ENCODE data around the gene DOCK8.

The DOCK8 gene

DNA sequence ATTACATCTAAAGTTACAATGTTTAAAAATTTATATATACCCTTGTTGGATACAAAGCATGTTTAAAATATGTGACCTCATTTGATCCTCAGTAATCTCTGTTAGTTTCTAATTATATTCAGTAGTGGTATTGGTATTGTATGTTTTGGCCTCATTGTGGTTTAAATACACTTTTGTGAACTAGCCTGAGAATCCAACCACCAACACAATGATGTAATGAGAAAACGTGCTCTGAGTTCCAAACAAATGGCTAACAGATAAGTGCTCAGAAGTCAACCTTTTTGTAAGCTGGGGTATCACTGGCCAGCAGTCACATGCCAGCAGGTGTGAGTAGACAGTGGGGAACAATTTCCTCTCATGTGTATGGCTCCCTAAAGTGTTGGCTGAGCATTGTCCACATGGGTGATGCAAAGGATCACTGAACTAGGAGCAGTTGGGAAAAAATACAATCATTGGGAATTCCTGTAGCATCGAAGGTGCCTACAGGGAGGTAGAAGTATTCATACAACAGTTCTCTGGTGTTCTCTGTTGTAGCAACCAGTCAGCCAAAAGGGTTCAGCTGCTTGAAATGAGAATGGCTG, 56.1 kb downstream of the DOCK8 start:
- DNase-seq = no peak

DNA sequence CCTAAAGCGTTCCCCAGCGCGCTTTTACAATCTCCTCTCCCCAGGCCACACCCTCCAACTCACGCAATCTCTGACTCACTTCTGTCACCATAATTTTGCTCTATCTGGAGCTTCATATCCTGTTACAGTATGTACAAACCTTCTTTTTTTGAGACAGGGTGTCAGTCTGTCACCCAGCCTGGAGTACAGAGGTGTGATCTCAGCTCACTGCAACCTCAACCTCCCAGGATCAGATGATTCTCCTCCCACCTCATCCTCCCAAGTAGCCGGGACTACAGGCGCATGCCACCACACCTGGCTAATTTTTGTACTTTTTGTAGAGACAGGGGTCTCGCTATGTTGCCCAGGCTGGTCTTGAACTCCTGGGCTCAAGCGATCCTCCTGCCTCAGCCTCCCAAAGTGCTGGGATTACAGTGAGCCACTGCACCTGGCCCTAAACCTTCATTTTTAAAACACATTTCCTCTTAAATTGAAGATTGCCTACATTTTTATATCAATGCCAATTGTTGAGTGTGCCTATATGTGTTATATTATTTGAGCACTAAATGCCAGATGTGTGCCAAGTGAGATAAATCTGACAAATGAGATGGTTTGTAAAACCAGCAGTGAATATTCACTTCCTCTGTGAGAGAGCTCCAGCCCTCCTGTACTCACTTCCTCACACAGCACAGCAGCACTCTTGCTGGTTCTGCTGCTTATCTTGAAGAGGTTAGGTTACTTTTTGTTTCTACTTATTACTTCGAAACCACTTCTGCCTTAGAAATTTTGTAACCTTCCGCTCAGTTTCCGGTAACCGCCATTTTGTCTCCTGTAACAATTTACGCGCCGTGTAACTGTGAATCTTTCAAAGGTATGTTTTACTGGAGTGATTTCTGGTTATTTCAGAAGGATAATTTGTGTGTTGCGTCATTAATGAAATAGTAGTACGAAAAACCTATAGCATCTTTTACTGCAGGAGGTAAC, 57.9 kb downstream of the DOCK8 start:
- DNase-seq = peak; percentile 77

DNA sequence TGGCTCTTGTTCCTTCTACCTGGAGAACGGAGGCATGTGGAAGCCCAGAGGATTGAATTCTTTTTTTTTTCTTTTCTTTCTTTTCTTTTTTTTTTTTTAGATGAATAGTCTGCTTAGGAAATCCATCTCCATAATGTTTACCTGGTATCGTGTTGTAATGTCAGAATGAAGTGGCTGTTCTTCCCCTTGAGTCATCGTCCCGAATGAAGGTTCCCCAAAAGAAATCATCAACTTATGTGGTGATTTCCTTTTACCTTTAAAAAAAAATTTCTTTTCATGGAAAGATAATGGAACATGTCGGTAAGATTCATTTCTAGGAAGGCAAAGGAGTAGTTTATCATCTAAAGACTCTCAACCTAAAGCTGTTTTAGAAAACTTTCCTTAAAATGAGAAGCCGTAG, 59.7 kb downstream of the DOCK8 start:
- DNase-seq = no peak

DNA sequence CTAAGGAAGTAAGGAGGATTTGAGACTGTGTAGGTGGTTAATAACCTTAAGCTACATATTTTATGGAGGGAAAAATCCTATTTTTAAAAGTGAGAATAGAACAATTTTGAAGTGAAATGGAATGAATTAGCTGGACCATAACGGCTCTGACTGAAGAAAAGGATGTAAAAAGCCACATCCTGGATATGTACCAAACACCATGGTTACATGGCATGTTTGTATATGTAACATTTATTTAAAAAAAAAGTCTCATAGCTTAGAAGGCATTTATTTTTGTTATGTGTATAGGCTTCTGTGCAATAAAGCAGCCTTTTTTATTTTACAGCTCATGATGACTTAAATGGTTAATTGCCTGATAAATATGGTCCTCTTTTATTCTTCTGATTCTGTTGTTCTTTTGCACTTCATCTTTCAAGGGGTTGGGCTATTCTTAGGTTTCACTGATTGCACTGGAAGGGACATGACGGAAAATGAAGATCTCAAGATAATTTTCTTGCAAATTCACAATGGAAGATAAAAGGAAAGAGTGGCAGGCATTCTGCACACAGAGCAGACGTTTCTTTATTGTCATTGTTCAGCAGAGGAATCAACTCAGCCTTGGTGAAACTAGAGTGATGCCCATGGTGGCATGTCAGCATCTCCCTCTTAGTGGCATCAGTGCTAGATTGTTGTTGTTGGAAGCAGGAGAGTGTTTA, 63.1 kb downstream of the DOCK8 start:
- no peak for DNase-seq

DNA sequence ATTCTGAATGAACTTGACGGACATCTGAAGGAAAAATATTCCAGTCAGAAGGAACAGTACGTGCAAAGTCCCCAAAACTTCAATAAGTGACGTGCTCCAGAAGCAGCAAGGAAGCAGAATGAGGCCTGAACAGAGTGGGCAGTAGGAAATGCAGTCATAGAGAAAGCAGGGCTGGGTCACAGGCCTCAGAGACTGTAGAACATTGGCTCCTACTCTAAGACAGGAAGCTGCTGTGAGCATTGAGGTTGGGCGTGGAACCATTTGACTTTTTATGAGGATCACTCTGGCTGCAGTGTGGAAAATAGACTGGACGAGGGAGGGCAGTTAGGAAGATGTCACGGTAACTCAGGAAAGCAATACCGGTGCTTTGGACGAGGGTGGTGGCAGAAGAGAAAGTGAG, 64.0 kb downstream of the DOCK8 start:
- peak; percentile 61 for DNase-seq

DNA sequence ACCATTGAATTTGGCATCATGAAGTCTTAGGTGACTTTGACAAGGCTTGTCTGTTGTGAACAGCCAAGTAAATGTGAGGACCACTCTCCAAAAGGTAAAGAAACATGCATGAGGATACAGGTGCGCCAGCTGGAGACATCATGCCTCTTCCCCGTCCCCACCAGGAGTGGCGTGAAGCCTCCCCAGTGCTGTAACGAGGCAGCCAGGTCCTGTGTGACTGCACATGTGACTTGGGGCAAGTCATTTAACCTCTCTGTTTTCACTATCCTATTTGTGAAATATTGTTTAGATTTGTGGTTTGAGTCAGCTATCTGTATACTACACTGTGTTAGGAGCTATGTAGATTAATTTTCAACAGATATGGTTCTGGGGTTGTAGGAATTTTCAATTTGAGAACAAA, 65.0 kb downstream of the DOCK8 start:
- no peak for DNase-seq

DNA sequence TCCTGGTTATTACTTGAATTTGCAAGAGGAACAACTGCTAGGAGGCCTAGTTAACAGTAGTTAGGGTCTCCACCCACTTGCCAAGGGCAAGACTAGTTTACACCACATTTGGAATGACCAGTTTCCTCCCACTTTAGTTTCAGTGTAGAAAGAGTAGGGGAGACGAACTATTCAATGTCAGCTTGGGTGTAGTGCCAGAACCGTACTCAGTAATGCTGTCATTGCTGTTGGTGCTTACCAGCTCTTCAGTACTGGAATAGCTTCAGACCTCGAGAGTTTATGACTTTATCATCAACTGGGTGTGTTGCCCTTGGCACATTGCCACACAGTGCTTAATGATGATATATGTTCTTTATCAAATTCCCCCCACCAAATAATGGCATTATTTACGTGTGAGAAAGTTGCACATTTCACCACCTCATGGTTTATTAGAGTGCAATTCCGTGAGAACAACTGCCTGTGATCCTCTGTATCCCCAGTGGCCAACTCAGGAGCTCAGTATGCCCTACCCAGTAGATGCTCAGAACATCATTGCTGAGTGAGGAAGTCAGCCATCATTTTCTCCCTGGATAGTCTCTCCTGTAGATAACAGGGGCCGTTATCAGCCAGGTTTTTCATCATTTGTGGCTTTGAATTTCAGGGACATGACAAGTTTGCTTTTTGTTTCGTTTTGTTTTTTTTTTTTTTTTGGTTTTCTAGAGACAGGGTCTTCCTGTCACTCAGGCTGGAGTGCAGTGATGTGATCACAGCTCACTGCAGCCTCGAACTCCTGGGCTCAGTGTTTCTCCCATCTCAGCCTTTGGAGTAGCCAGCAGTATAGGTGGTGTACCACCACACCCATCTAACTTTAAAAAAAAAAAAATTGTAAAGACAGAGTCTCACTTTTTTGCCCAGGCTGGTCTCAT, 67.3 kb downstream of the DOCK8 start:
- no peak for DNase-seq

DNA sequence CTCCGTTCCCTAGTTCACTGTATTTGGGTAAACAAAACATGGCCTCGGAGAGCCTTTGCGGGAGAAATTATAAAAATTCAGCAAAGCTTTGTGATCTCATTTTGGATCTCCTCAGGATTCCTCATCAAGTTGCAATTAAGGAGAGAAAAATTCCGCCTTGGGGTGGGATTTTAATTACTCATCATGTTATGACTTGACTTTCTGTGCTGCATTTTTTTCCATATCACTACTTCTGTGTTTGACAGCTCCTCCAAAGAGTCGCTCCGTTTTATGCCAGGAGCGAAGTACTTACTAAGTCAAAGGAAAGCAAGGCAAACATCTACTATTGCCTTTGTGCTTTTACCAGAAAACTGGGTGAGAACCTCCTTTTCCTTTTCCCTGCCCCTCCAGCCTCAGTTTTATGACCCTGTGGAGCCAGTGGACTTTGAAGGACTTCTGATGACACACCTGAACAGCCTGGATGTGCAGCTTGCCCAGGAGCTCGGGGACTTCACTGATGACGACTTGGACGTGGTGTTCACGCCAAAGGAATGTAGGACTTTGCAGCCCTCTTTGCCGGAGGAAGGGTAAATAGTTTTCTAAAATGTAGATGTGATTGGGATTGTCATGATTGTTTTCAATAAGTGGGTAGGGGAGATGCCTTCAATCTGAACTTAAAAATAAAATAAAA, 71.5 kb downstream of the DOCK8 start:
- DNase-seq = no peak

DNA sequence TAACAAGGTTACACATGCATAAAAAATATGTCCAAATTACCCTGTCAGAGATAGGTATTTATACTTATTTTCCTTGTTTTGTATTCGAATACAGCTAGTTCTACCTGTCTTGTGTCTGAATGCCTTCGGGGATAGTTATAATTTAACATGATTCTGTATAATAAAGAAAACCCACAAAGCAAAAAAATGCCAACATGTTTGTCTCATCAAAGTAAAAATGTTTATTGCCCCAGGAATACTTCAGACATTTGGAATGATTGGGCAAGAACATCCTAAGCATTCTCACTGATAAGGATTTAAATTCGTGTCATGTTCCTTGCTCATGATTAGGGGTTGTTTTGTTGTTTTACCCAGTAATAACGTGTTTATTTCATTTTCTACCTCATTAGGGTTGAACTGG, 74.5 kb downstream of the DOCK8 start:
- DNase-seq = no peak

DNA sequence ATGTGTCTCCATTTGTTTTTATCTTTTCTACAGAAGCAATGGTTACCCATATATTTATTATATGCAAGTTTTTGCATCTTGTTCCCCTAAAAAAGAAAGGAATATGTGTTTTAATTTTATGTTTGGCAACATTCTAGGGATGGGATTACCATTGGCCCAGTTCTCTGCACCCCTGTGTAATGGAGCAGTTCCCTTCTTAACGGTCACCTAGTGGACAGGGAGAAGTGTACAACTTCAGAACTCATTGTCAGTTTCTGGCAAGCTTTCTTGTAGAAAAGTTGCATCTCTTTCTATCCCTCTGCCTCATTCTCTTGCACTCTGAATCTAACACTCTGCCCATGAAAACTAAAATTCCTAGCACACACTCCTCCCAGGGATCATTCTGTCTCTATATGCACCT, 78.2 kb downstream of the DOCK8 start:
- DNase-seq = no peak

DNA sequence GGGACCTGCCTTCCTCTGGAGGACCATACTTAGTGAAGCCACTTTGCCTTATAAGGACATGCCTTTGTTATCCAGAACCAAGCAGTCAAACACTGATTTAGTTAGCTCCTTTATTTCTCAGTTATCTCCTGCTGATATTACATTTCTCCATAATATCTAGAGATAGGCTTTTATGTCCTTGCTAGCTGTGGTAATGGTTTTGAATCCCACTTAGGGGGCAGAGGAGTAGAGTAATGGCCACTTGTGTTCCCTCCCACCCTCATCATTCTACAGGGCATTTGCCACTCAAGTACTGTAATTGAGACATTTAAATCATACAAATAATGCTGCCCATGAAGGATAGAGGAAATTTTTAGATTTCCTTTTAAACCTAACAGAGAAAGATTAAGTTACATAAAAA, 80.9 kb downstream of the DOCK8 start:
- DNase-seq = no peak

DNA sequence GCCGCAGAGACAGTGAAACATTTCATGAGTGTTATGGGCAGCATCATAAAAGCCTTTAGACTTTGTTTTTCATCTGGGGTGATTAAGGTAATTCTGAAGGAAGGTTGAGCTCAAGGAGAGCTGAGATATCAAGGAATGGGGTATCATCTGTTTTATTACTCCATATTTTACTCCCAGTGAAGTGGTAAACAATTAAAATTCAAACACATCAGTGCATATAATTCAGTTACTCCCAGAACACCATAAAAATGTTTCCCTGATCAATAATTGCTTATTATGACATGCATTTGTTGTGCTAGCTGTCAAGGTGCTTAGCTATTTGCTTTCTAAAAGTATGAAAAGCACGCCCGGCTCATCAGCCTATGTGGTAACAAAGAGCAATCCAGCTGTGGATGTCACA, 81.7 kb downstream of the DOCK8 start:
- no peak for DNase-seq

DNA sequence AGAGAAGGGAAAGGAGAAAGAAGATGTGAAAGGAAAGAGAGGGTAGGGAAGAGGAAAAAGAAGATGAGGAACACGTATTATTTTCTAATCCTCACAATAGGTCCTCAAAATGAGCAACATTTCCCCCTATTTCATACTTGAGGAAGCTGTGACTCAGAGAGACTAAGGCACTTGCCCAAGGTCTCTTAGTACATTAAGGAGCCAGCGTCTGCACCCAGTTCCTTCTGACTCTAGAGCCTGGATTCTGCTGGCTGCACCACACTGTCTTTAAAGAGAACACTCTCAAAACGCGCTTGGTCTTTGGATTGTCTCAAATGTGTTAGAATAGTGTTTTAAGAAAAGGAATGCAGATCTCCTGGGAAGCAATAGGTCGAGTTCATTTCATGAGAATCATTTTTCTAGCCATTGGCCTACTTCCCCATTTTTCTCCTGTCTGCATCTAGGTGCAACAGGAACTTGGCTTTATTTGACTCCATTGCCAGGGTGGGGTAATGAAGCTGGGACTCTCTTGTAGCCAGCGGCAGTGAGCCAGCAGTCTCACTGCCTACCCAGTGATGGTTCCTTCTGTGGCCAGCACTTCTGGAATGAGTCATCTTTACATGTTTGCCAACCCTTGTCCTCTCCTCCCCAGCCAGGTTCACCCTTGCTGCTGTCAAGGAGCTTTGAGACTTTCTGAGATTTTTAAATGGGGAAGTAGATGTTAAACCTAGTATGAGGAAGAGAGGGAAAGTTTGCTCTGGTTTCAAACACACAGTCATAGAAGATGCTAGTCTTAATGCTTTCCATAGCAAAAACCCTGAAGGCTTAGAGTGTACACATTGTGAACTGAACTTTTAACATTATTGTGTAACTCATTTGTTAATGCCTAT, 82.7 kb downstream of the DOCK8 start:
- no peak for DNase-seq

DNA sequence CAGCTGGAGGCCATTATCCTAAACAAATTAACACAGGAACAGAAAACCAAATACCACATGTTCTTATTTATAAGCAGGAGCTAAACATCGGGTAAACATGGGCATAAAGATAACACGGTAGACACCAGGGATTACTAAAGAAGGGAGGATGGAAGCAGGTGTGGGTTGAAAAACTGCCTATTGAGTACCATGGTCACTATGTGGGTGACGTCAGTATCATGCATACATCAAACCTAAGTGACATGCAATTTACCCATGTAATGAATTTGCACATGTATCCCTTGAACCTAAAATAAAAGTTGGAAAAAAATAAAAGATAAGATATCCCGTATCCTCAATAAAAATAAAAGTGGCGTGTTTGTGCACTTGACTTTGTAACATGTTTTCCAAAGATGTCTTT, 88.8 kb downstream of the DOCK8 start:
- no peak for DNase-seq

DNA sequence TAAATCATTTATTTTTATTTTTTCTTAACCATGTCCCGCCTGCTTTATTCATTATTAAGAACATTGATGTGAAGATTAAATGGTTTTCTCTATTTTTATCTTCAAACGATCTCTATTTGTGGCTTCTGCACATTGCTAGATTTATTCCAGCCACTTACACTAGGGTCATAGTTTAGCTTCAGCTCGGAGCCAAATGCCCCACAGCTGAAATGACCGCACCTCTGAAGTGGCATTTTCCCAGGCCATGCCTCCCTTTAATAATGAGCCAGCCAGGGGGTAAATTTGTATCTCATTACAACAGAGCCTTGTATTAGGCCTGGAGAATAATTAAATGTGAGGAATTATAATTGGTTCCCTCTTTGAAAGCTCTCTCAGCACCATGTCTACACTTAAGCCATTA, 89.4 kb downstream of the DOCK8 start:
- DNase-seq = no peak

DNA sequence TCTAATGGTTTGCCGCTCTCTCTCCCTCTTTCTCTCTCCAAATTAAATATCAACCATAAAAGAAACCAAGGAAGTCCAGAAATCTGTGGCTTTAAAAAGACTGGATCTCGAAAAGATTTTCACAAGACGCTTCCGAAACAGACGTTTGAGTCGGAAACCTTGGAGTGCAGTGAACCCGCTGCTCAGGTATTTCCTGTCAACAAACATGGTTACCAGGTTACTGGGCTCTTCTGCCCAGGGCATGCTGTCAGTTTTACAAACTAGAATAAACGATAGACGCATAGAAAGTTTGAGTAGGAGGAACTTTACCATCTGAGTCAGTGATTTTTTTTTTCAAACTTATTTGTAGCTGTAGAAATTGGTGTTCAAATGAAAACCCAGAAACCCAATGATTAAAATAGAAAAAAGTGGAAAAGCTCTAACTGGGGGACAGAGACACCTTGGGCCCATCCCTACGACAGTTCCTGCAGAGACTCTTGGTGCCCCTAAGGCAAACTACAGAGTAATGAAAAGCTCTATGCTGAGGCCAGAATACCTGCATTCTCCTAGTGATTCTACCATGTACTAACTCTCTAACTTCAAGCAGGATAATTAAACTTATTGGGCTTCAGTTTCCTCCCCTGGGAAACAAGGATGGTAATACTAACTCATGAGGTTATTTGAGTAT, 90.0 kb downstream of the DOCK8 start:
- DNase-seq = no peak

DNA sequence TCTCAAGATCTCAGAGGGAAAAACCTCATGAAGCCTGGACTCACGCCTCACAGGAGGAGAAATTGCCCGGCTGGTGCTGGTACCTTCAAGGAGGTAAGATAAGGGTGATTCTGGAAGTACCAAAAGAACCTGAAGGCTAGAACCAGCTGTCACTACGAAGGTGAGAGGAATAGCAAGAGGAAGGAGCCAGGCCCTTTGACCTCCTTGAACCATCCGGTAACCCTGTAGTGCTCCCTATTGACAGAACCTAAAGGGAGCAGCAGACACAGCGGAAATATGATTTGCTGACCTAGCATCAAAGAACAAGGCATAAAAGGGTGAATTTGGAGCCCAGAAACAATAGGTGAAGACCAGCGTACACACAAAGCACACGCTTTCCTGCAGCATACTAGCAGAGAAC, 92.2 kb downstream of the DOCK8 start:
- DNase-seq = peak; percentile 41

DNA sequence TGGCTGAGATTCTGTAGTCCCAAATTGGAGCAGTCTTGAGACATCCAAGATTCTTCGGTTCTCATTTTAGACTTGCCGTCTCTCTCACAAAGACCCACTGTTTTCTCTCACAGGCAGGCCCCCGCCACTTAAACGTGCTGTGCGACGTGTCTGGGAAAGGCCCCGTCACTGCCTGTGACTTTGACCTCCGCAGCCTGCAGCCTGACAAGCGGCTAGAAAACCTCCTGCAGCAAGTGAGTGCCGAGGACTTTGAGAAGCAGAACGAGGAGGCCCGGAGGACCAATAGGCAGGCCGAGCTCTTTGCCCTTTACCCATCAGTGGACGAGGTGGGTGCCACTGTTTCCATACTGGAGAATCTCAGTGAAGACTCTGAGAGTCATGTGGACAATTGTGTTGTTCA, 97.2 kb downstream of the DOCK8 start:
- DNase-seq = no peak

DNA sequence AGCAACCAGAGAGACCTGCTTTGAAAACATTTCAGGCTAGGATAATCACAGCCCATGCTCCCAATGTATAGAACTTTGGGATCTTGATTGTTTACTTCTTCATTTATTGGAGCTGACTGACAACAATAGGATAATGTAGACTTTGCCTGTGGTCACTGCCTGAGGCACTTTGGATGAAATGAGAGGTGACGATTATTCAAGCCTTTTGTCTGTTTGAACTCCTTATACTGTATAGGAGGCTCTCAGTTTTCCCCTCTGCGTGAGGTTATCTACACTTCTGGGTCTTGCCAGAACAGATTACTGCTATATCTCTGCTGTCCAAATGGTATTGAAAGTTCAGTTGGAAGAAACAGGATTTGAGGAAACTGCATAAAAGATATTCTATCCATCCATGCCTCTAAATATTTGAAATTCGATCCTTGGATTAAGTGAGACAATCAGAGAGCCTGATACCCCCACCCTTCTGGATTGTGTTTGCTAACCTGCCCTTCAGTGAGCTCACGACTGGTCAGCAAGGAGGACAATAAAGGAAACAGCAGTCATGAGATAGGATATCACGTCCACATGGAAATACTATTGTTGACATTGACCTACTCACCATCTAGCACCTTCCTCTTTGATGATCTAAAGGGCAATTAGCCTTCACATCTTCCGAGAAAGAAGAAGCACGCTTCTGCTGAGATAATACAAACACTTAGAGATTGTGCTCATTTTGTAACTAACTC, 98.1 kb downstream of the DOCK8 start:
- DNase-seq = no peak

DNA sequence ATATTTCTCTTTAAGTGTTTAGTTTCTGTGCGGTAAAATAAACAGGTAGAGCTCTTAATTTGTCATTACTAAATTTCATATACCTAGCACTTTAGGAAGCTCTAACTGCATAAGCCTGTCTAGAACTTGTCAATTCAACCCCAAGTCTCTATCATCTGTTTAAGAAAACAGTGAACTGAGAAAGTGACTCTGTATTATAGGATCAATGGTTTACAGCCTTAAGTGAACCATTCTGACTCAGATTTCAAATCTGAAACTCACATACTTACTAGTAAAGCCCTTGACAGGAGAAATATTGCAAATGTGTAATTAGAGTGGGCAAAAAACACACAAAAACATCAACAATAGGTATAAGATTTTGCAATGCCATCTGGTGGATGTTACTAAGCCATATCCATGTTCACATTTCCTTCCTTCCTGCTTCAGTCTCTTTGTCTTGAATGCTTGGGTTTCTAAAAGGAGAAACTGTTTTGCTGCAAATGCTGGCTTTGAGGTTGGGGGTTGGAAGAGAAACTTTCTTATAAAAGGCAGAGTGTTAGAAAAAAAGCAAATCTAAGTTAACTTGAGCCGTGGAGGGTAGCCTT, 101.8 kb downstream of the DOCK8 start:
- no peak for DNase-seq

Measured in stimulated activated CD4-positive, alpha-beta T cell treated with anti-CD3 and anti-CD28 coated beads, Interleukin-15, amount 100 ng/mL, for 24 hours (primary cell).